Osteoblast (primary cell): ENCODE data around the gene TNFRSF1A. TPM values are rescaled to one million over a fixed set of nuclear protein-coding genes. Genes with fewer than 3 reads are reported as not detected.
A peak's percentile ranks its signal among the peaks of the same experiment; 100 is the strongest.

ENCODE experiments used
- DNase-seq: peaks from one replicate; pipeline ENCODE4 v3.0.0; 2011; ENCODE audit warnings: low spot score, mixed read lengths; ENCODE audit not compliant: insufficient read length; ENCODE audit errors: missing footprints
- H2AFZ ChIP-seq: 2 replicates; pipeline ENCODE4 v1.6.0; 2011; ENCODE audit warnings: mild to moderate bottlenecking, low read length
- H3K27ac ChIP-seq: 2 replicates; pipeline ENCODE4 v1.5.1; 2011; ENCODE audit warnings: mild to moderate bottlenecking, low read depth, low read length, moderate library complexity
- H3K27me3 ChIP-seq: 2 replicates; pipeline ENCODE4 v1.6.0; 2012; ENCODE audit warnings: mild to moderate bottlenecking, control low read depth, inconsistent platforms, low read length, moderate library complexity; ENCODE audit not compliant: insufficient read depth
- H3K36me3 ChIP-seq: 2 replicates; pipeline ENCODE4 v1.5.1; 2011; ENCODE audit warnings: mild to moderate bottlenecking, low read length, control low read depth, moderate library complexity; ENCODE audit not compliant: insufficient read depth
- H3K4me1 ChIP-seq: 2 replicates; pipeline ENCODE4 v1.5.1; 2011; ENCODE audit warnings: mild to moderate bottlenecking, low read length, control low read depth, moderate library complexity; ENCODE audit not compliant: insufficient read depth
- H3K4me2 ChIP-seq: 2 replicates; pipeline ENCODE4 v1.6.0; 2011; ENCODE audit warnings: mild to moderate bottlenecking, low read length; ENCODE audit not compliant: insufficient read depth
- H3K4me3 ChIP-seq: fragments of 200-600 bp; sonication (generic); 3 replicates; pipeline ENCODE4 v1.5.1; 2012; ENCODE audit warnings: mild to moderate bottlenecking, low read length, inconsistent platforms; ENCODE audit not compliant: insufficient read depth
- H3K79me2 ChIP-seq: 2 replicates; pipeline ENCODE4 v1.6.0; 2012; ENCODE audit warnings: mild to moderate bottlenecking, low read length, control low read depth, inconsistent platforms; ENCODE audit not compliant: insufficient read depth
- H3K9me3 ChIP-seq: 2 replicates; pipeline ENCODE4 v1.5.1; 2011; ENCODE audit warnings: low read depth, low read length, control low read depth
- H4K20me1 ChIP-seq: 2 replicates; pipeline ENCODE4 v1.6.0; 2012; ENCODE audit warnings: mild to moderate bottlenecking, low read length, control low read depth; ENCODE audit not compliant: insufficient read depth
- total RNA-seq: library from RNA; depleted of rRNA; stranded (reverse); fragments of >200 nt; gene quantifications from 2 replicates; pipeline ENCODE4 v1.2.3, GENCODE V29; 2012
- TF ChIP-seq, protein P1 (sequence below): IDR thresholded peaks from 2 replicates; pipeline ENCODE4 v1.5.1; 2011; ENCODE audit warnings: mild to moderate bottlenecking, low read depth, low read length, moderate library complexity; ENCODE audit errors: extremely low read depth

Gene TNFRSF1A
- total RNA-seq, 1 donor = 228 TPM

DNA sequence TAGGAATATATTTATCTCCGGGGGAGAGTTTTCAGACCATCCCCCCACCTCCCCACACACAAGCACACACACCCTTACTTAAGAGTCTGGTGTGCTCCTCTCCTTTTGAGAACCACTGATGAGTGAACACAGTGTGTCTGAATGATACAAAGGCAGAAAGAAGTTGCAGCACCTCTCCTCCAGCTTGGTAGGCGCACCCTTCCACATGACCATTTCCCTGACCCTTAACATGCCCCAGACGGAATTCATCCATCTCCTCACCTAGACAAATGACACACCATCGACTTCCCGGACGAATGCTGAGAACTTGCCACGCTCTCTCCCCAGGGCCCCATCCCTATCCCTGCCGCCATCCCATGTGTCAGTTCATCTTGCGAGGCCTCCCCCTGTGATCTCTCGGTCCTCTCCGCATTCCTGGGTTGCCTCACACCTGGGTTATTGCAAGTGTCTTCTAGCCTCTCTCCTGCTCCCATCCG lies 3.9 kb downstream of the TNFRSF1A start:
- Histone ChIP-seq H3K4me2 (peak overlapping the region; percentile 96), H3K9me3 (no peaks in the 10 kb centered on the region), H4K20me1 (peaks cover 73% of the 10 kb centered on the region), H2AFZ (no peak overlapping the region), H3K36me3 (peaks cover 29% of the 10 kb centered on the region), H3K79me2 (peaks cover 93% of the 10 kb centered on the region), H3K27ac (peak overlapping the region; percentile 99), H3K4me3 (peak overlapping the region; percentile 94), H3K27me3 (no peaks in the 10 kb centered on the region), H3K4me1 (peaks cover 80% of the 10 kb centered on the region)
- TF ChIP-seq, protein P1, sequence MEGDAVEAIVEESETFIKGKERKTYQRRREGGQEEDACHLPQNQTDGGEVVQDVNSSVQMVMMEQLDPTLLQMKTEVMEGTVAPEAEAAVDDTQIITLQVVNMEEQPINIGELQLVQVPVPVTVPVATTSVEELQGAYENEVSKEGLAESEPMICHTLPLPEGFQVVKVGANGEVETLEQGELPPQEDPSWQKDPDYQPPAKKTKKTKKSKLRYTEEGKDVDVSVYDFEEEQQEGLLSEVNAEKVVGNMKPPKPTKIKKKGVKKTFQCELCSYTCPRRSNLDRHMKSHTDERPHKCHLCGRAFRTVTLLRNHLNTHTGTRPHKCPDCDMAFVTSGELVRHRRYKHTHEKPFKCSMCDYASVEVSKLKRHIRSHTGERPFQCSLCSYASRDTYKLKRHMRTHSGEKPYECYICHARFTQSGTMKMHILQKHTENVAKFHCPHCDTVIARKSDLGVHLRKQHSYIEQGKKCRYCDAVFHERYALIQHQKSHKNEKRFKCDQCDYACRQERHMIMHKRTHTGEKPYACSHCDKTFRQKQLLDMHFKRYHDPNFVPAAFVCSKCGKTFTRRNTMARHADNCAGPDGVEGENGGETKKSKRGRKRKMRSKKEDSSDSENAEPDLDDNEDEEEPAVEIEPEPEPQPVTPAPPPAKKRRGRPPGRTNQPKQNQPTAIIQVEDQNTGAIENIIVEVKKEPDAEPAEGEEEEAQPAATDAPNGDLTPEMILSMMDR = no peak
- DNase-seq = peak; percentile 82

DNA sequence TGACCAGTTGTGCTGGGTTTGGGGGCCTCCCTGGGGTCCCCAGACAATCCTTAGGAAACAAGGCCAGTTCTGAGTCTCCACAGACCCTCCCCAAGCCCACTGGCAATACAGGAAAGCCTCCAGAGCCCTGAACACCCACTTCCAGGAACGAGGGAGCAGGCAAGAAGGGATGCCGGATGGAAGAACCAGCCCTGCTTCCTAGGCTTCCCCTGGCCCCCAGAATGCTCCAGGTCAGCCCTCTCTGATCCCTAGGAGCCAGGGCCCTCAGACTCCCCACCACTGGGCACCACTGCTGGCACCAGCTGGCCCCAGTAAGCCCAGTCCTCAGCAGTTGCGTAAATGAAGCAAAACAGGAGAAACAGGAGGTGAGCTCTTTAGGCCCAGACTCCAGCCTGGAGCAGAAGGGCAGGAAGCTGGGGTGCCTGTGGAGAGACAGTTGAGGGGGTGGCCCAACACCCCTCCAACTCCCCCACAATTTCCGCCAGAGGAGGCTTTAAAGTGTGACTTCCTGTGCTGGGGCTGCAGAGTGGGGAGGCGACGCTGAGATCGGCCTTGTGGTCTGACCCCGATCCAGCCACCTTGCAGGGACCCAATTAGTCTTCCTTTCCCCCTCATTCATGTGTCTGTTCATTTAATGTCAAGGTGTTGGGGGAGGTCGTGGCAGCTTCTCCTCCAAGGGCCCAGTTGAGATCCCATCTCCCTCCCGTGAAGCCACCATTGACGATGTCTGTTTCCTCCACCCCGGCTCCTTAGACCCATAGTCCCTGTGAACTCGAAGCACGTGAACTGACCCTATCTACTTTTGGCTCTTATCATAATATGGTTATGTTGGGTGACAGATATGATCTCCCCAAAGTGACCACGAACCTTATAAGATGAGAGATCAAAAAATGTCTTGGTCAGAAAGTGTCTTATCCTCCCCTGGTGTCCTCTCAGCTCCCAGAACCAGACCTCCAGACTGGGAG lies 4.7 kb downstream of the TNFRSF1A start:
- peaks cover 80% of the 10 kb centered on the region for H4K20me1 ChIP-seq
- no peaks in the 10 kb centered on the region for H3K27me3 ChIP-seq
- TF ChIP-seq, protein P1 = no peak
- H3K27ac ChIP-seq = peak overlapping the region; percentile 99
- H3K4me1 ChIP-seq = peaks cover 81% of the 10 kb centered on the region
- peak overlapping the region; percentile 94 for H3K4me3 ChIP-seq
- peaks cover 93% of the 10 kb centered on the region for H3K79me2 ChIP-seq
- H3K4me2 ChIP-seq = peak overlapping the region; percentile 96
- H3K36me3 ChIP-seq = peaks cover 38% of the 10 kb centered on the region
- H3K9me3 ChIP-seq = no peaks in the 10 kb centered on the region
- peak; percentile 29 for DNase-seq
- H2AFZ ChIP-seq = no peak overlapping the region

DNA sequence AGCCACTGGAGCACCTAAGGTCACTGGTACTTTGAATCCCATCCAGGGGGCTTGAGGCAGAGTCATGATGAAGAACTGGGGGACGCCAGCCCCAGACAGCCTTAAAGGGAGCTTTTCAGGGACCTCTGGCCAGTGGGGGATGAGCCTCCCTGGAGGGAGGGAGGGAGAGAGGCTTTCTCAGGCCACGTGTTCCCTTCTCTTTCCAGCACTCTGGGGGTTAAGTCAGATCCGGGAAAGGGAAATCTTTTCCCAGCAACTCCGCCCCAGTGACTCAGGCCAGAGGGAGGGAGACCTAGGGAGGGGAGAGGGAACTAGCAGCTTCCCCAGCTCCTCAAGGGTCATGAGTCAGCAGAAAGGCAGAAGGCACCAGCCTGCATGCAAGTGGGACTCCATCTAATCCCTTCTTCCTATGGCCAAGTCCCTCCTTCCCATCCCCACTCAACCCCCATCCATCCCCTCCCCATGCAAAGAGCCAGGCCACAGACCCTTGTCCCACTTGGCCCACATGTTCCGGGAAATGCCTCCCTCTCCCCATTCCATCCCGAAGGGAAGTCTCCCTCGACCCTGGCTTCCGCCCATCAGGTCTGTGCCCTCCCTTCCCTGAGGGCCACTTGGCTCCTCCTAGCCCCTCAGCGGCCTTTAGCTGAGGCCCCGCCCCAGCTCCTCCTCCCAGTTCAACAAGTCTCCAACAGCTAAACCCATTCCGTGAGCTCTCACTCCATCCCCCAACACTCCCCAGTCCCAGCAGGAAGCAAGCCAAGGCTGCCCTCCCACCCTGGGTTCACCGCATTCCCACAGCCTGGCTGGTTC lies 5.6 kb downstream of the TNFRSF1A start:
- Histone ChIP-seq H3K27me3 (no peaks in the 10 kb centered on the region), H3K27ac (peak overlapping the region; percentile 99), H3K36me3 (peaks cover 47% of the 10 kb centered on the region), H3K4me1 (peaks cover 81% of the 10 kb centered on the region), H3K4me2 (peak overlapping the region; percentile 96), H4K20me1 (peaks cover 83% of the 10 kb centered on the region), H3K79me2 (peaks cover 90% of the 10 kb centered on the region), H3K4me3 (peak overlapping the region; percentile 66), H2AFZ (no peak overlapping the region), H3K9me3 (no peaks in the 10 kb centered on the region)
- TF ChIP-seq, protein P1 = no peak
- peak; percentile 99 for DNase-seq
